GM10266 (cell line): Measurements from ENCODE around the gene NBL1.
"Not testable (repeated sequence)": the region's sequence is repeated elsewhere in the genome, so short reads cannot be mapped to it uniquely, and the experiment has no call there.

Experiments
- DNase-seq: peaks from one replicate; pipeline ENCODE4 v3.0.0; 2012; ENCODE audit errors: extremely low spot score
- CTCF ChIP-seq: IDR thresholded peaks from 2 replicates; pipeline ENCODE4 v1.5.1; 2012; ENCODE audit warnings: mild to moderate bottlenecking, low read depth; ENCODE audit not compliant: control insufficient read depth, insufficient read depth; ENCODE audit errors: missing control alignments

Gene NBL1

GRCh38 chr1:19623523-19623922 is 20.6 kb upstream of the NBL1 start:
- DNase-seq, result no peak
- no peak for TF ChIP-seq CTCF

- no peak for DNase-seq
- TF ChIP-seq CTCF, result no peak
Measured at GRCh38 chr1:19625291-19625937, 18.7 kb upstream of the NBL1 start.

- no peak for TF ChIP-seq CTCF
- DNase-seq, result no peak
Measured at GRCh38 chr1:19628879-19629278, 15.2 kb upstream of the NBL1 start.

- no peak for DNase-seq
- no peak for TF ChIP-seq CTCF
Measured at GRCh38 chr1:19629357-19629756, 14.8 kb upstream of the NBL1 start.

GRCh38 chr1:19630192-19630591 is 13.9 kb upstream of the NBL1 start:
- not testable (repeated sequence) for DNase-seq

- TF ChIP-seq CTCF, result no peak
- DNase-seq, result no peak
Measured at GRCh38 chr1:19630720-19631395, 13.3 kb upstream of the NBL1 start.

GRCh38 chr1:19632211-19632610 is 11.9 kb upstream of the NBL1 start:
- TF ChIP-seq CTCF, result no peak
- no peak for DNase-seq
